ENCODE data around the gene CTAG2. TPM values are rescaled to one million over a fixed set of nuclear protein-coding genes. Genes with fewer than 3 reads are reported as not detected.
"Not testable (repeated sequence)": the region's sequence is repeated elsewhere in the genome, so short reads cannot be mapped to it uniquely, and the experiment has no call there.

The CTAG2 gene
- total RNA-seq (10 to 100 TPM; 12.0 to 13.4 TPM), polyA plus RNA-seq (not detected), total RNA-seq (0 to 3.0 (median 0) reads per million in 6 experiments)

GRCh38 chrX:154653413-154653812 is at the start of gene CTAG2:
Gene CTAG2, minus strand, starts transcription at chrX:154653579. Its CDS starts 64 bp downstream, at chrX:154653515.
- POLR2A ChIA-PET, H3K4me1 Mint-ChIP-seq, H3K27me3 Mint-ChIP-seq, DNase-seq, H3K36me3 Mint-ChIP-seq, H3K27ac Mint-ChIP-seq, H3K4me3 Mint-ChIP-seq, H3K9me3 Mint-ChIP-seq: not testable (repeated sequence)
- peak in 1 of 2 donors; percentile 33 for ATAC-seq

GRCh38 chrX:154698630-154699248 is 45.4 kb upstream of the CTAG2 start:
- Mint-ChIP-seq H3K27ac (no peak overlapping the region), H3K36me3 (peaks cover 0 to 31% (median 7%) of the 10 kb centered on the region in 3 donors), H3K9me3 (peaks cover 0 to 2% (median 0%) of the 10 kb centered on the region in 9 donors), H3K4me3 (no peak overlapping the region), H3K4me1 (peaks cover 0 to 11% (median under 1%) of the 10 kb centered on the region in 4 donors), H3K27me3 (no peaks in the 10 kb centered on the region)
- POLR2A ChIA-PET, result no interaction called here
- DNase-seq (no peak), ATAC-seq (no peak)

- POLR2A ChIA-PET, result no interaction called here
- Mint-ChIP-seq H3K9me3 (peaks cover 0 to 2% (median 0%) of the 10 kb centered on the region in 9 donors), H3K4me1 (peaks cover 2 to 20% (median 10%) of the 10 kb centered on the region in 4 donors), H3K36me3 (peaks cover 0 to 31% (median 7%) of the 10 kb centered on the region in 3 donors), H3K27ac (peak overlapping the region in 1 of 10 donors; percentile 43), H3K27me3 (no peaks in the 10 kb centered on the region), H3K4me3 (no peak overlapping the region)
- DNase-seq (no peak), ATAC-seq (no peak)
Measured at GRCh38 chrX:154696676-154697045, 43.3 kb upstream of the CTAG2 start.

- Mint-ChIP-seq H3K4me3 (no peak overlapping the region), H3K4me1 (peaks cover 2 to 20% (median 10%) of the 10 kb centered on the region in 4 donors), H3K36me3 (peaks cover 0 to 34% (median 10%) of the 10 kb centered on the region in 3 donors), H3K9me3 (peaks cover 0 to 2% (median 0%) of the 10 kb centered on the region in 9 donors), H3K27me3 (no peaks in the 10 kb centered on the region), H3K27ac (peak overlapping the region in 2 of 10 donors; percentile 4 to 53)
- no peak for DNase-seq
- POLR2A ChIA-PET, result no interaction called here
- ATAC-seq, result no peak
Measured at GRCh38 chrX:154695911-154696675, 42.7 kb upstream of the CTAG2 start.

- H3K9me3 Mint-ChIP-seq, result peaks cover 0 to 2% (median 0%) of the 10 kb centered on the region in 9 donors
- ATAC-seq (peak; percentile 97 to 100), DNase-seq (peak in 8 of 10 donors; percentile 6 to 77 (median 48))
- H3K27me3 Mint-ChIP-seq, result no peaks in the 10 kb centered on the region
- H3K4me1 Mint-ChIP-seq, result peaks cover 2 to 11% (median 10%) of the 10 kb centered on the region in 4 donors
- POLR2A ChIA-PET, result interaction anchor here (0.7 kb wide), 1 partner anchor 9 kb away, joined by 4 read pairs; no protein-coding TSS in a partner anchor
- H3K27ac Mint-ChIP-seq, result peak overlapping the region in 8 of 10 donors; percentile 18 to 91 (median 73)
- peak overlapping the region in 3 of 10 donors; percentile 1 to 52 (median 34) for H3K4me3 Mint-ChIP-seq
- H3K36me3 Mint-ChIP-seq, result peaks cover 0 to 29% (median 5%) of the 10 kb centered on the region in 3 donors
Measured at GRCh38 chrX:154693394-154693793, 40.0 kb upstream of the CTAG2 start.

GRCh38 chrX:154690438-154690837 is 37.1 kb upstream of the CTAG2 start:
- H3K27ac Mint-ChIP-seq, POLR2A ChIA-PET, ATAC-seq, H3K4me3 Mint-ChIP-seq, DNase-seq, H3K9me3 Mint-ChIP-seq, H3K27me3 Mint-ChIP-seq: not testable (repeated sequence)
- H3K36me3 Mint-ChIP-seq, result peaks cover 0 to 16% (median 6%) of the 10 kb centered on the region in 3 donors
- peaks cover 2 to 17% (median 13%) of the 10 kb centered on the region in 4 donors for H3K4me1 Mint-ChIP-seq

GRCh38 chrX:154672084-154672483 is 18.7 kb upstream of the CTAG2 start:
- Mint-ChIP-seq H3K27ac (peak overlapping the region in 1 of 10 donors; percentile 61), H3K9me3 (peaks cover 0 to 44% (median 25%) of the 10 kb centered on the region in 9 donors), H3K36me3 (peaks cover 7 to 23% (median 7%) of the 10 kb centered on the region in 3 donors)
- ATAC-seq, DNase-seq, H3K4me1 Mint-ChIP-seq, POLR2A ChIA-PET, H3K4me3 Mint-ChIP-seq, H3K27me3 Mint-ChIP-seq: not testable (repeated sequence)

- DNase-seq, ATAC-seq, H3K27ac Mint-ChIP-seq, H3K4me1 Mint-ChIP-seq, POLR2A ChIA-PET, H3K4me3 Mint-ChIP-seq, H3K27me3 Mint-ChIP-seq: not testable (repeated sequence)
- H3K9me3 Mint-ChIP-seq, result peaks cover 0 to 52% (median 25%) of the 10 kb centered on the region in 9 donors
- H3K36me3 Mint-ChIP-seq, result peaks cover 4 to 23% (median 7%) of the 10 kb centered on the region in 3 donors
Measured at GRCh38 chrX:154670848-154671247, 17.5 kb upstream of the CTAG2 start.

- ATAC-seq, result no peak
- Mint-ChIP-seq H3K9me3 (peaks cover 0 to 18% (median 0%) of the 10 kb centered on the region in 9 donors), H3K4me1 (peaks cover 0 to 7% (median 0%) of the 10 kb centered on the region in 4 donors), H3K27me3 (no peaks in the 10 kb centered on the region), H3K36me3 (peaks cover 0 to 9% (median 0%) of the 10 kb centered on the region in 3 donors), H3K27ac (no peak overlapping the region), H3K4me3 (no peak overlapping the region)
- POLR2A ChIA-PET, result no interaction called here
- no peak for DNase-seq
Measured at GRCh38 chrX:154661899-154662298, 8.5 kb upstream of the CTAG2 start.

- H3K4me3 Mint-ChIP-seq, result no peak overlapping the region
- H3K27ac Mint-ChIP-seq, result no peak overlapping the region
- DNase-seq, result no peak
- ATAC-seq, result no peak
- peaks cover 0 to 13% (median 0%) of the 10 kb centered on the region in 9 donors for H3K9me3 Mint-ChIP-seq
- peaks cover 0 to 9% (median 0%) of the 10 kb centered on the region in 3 donors for H3K36me3 Mint-ChIP-seq
- POLR2A ChIA-PET, result no interaction called here
- peaks cover 0 to 7% (median 0%) of the 10 kb centered on the region in 4 donors for H3K4me1 Mint-ChIP-seq
- no peaks in the 10 kb centered on the region for H3K27me3 Mint-ChIP-seq
Measured at GRCh38 chrX:154661170-154661569, 7.8 kb upstream of the CTAG2 start.

- Mint-ChIP-seq H3K27ac (no peak overlapping the region), H3K36me3 (peaks cover 0 to 9% (median 0%) of the 10 kb centered on the region in 3 donors), H3K4me1 (peaks cover 0 to 7% (median 0%) of the 10 kb centered on the region in 4 donors), H3K27me3 (no peaks in the 10 kb centered on the region), H3K4me3 (no peak overlapping the region), H3K9me3 (peaks cover 0 to 8% (median 0%) of the 10 kb centered on the region in 9 donors)
- no peak for ATAC-seq
- no peak for DNase-seq
- POLR2A ChIA-PET, result no interaction called here
Measured at GRCh38 chrX:154660541-154660940, 7.2 kb upstream of the CTAG2 start.

- Mint-ChIP-seq H3K4me3 (no peak overlapping the region), H3K27me3 (no peaks in the 10 kb centered on the region), H3K4me1 (peaks cover 0 to 7% (median 0%) of the 10 kb centered on the region in 4 donors), H3K27ac (peak overlapping the region in 1 of 10 donors; percentile 29), H3K9me3 (peaks cover 0 to 5% (median 0%) of the 10 kb centered on the region in 9 donors), H3K36me3 (peaks cover 0 to 5% (median 0%) of the 10 kb centered on the region in 3 donors)
- ATAC-seq, result no peak
- DNase-seq, result no peak
- POLR2A ChIA-PET, result no interaction called here
Measured at GRCh38 chrX:154658957-154659356, 5.6 kb upstream of the CTAG2 start.

GRCh38 chrX:154658187-154658586 is 4.8 kb upstream of the CTAG2 start:
- POLR2A ChIA-PET, result no interaction called here
- H3K9me3 Mint-ChIP-seq, result no peaks in the 10 kb centered on the region
- no peaks in the 10 kb centered on the region for H3K27me3 Mint-ChIP-seq
- H3K27ac Mint-ChIP-seq, result no peak overlapping the region
- H3K4me3 Mint-ChIP-seq, result no peak overlapping the region
- ATAC-seq, result no peak
- no peak for DNase-seq
- no peaks in the 10 kb centered on the region for H3K36me3 Mint-ChIP-seq
- peaks cover 0 to 7% (median 0%) of the 10 kb centered on the region in 4 donors for H3K4me1 Mint-ChIP-seq

All from naive thymus-derived CD8-positive, alpha-beta T cell (primary cell).